ENCODE data around the gene GLB1L2. TPM values are rescaled to one million over a fixed set of nuclear protein-coding genes. Genes with fewer than 3 reads are reported as not detected.

The GLB1L2 gene
- total RNA-seq, 5 donors from 2014 or later (not counting 1 experiment from before 2014, with no cell fraction given) = 1.4 to 3.6 (median 2.3) TPM

GRCh38 chr11:134373591-134374052 is 41.8 kb downstream of the GLB1L2 start:
- Histone ChIP-seq H3K27ac (ENCODE audit: low read length) (no peak overlapping the region), H3K9me3 (no peaks in the 10 kb centered on the region), H3K4me3 (ENCODE audit: control insufficient read depth in 1 of 2, extremely low read depth in 1 of 2, low read length in 1 of 2) (no peak overlapping the region), H3K27me3 (replicated peaks in 1 of 2; ENCODE audit: control insufficient read depth in 2 of 2, extremely low read depth in 1 of 2, insufficient read depth in 2 of 2, low read length in 1 of 2) (peaks cover 0 to 7% of the 10 kb centered on the region in 2 experiments), H3K36me3 (ENCODE audit: control insufficient read depth in 2 of 2, extremely low read depth in 1 of 2, insufficient read depth in 1 of 2, low read length in 1 of 2) (no peaks in the 10 kb centered on the region), H3K4me1 (ENCODE audit: control insufficient read depth in 1 of 2, extremely low read depth in 1 of 2, insufficient read depth in 2 of 2, low read length in 2 of 2) (no peaks in the 10 kb centered on the region)
- ChIA-PET POLR2A (no interaction called here), CTCF (no interaction called here)
- Mint-ChIP-seq H3K4me3 (no peak overlapping the region), H3K4me1 (no peaks in the 10 kb centered on the region), H3K36me3 (no peaks in the 10 kb centered on the region), H3K27me3 (no peaks in the 10 kb centered on the region), H3K27ac (no peak overlapping the region), H3K9me3 (no peaks in the 10 kb centered on the region)
- 85% methylated on average over 11 of the region's 14 CpGs for WGBS (ENCODE audit: insufficient coverage)
- no peak for ATAC-seq (replicated peaks in 1 of 4)
- DNase-seq = no peak

DNA sequence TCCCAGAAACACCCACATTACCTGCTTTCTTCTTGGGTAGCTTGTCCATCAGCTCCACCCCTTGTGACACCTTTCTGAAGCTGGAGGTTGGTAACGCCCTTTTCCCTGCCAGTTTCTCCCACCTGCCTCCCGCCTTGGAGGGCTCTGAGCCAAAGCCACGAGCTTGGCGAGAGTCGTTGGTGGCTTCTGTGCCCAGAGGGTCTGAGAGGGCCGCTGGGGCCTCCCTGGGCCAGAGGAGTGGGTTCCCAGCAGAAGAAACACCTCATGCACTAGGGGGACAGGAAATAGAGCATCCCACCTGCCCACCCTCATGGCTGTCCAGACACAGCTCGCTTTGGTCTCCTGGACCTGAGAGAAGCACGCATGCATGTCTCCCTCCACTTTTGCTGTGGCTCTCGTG is 42.4 kb downstream of the GLB1L2 start:
- ATAC-seq (replicated peaks in 1 of 4) = no peak
- H3K4me1 ChIP-seq (ENCODE audit: control insufficient read depth in 1 of 2, extremely low read depth in 1 of 2, insufficient read depth in 2 of 2, low read length in 2 of 2) = no peaks in the 10 kb centered on the region
- H3K27me3 ChIP-seq (replicated peaks in 1 of 2; ENCODE audit: control insufficient read depth in 2 of 2, extremely low read depth in 1 of 2, insufficient read depth in 2 of 2, low read length in 1 of 2) = peaks cover 0 to 7% of the 10 kb centered on the region in 2 experiments
- H3K36me3 Mint-ChIP-seq = no peaks in the 10 kb centered on the region
- no peak overlapping the region for H3K4me3 Mint-ChIP-seq
- POLR2A ChIA-PET = no interaction called here
- H3K27ac Mint-ChIP-seq = no peak overlapping the region
- no peak for DNase-seq
- no peaks in the 10 kb centered on the region for H3K9me3 Mint-ChIP-seq
- 70% methylated on average over 6 of the region's 9 CpGs for WGBS (ENCODE audit: insufficient coverage)
- CTCF ChIA-PET = no interaction called here
- no peaks in the 10 kb centered on the region for H3K36me3 ChIP-seq (ENCODE audit: control insufficient read depth in 2 of 2, extremely low read depth in 1 of 2, insufficient read depth in 1 of 2, low read length in 1 of 2)
- no peak overlapping the region for H3K4me3 ChIP-seq (ENCODE audit: control insufficient read depth in 1 of 2, extremely low read depth in 1 of 2, low read length in 1 of 2)
- H3K27ac ChIP-seq (ENCODE audit: low read length) = no peak overlapping the region
- H3K4me1 Mint-ChIP-seq = no peaks in the 10 kb centered on the region
- H3K9me3 ChIP-seq = no peaks in the 10 kb centered on the region
- no peaks in the 10 kb centered on the region for H3K27me3 Mint-ChIP-seq

- DNase-seq (no peak), ATAC-seq (replicated peaks in 1 of 4) (no peak)
- H3K36me3 Mint-ChIP-seq = no peaks in the 10 kb centered on the region
- H3K36me3 ChIP-seq (ENCODE audit: control insufficient read depth in 2 of 2, extremely low read depth in 1 of 2, insufficient read depth in 1 of 2, low read length in 1 of 2) = no peaks in the 10 kb centered on the region
- no peak overlapping the region for H3K4me3 ChIP-seq (ENCODE audit: control insufficient read depth in 1 of 2, extremely low read depth in 1 of 2, low read length in 1 of 2)
- ChIA-PET POLR2A (no interaction called here), CTCF (no interaction called here)
- WGBS (ENCODE audit: insufficient coverage) = 86% methylated on average over 12 of the region's 16 CpGs
- no peak overlapping the region for H3K27ac ChIP-seq (ENCODE audit: low read length)
- no peak overlapping the region for H3K27ac Mint-ChIP-seq
- no peak overlapping the region for H3K4me3 Mint-ChIP-seq
- H3K4me1 ChIP-seq (ENCODE audit: control insufficient read depth in 1 of 2, extremely low read depth in 1 of 2, insufficient read depth in 2 of 2, low read length in 2 of 2) = no peaks in the 10 kb centered on the region
- H3K27me3 Mint-ChIP-seq = peaks cover 0 to 2% of the 10 kb centered on the region in 2 donors
- no peaks in the 10 kb centered on the region for H3K4me1 Mint-ChIP-seq
- H3K9me3 Mint-ChIP-seq = no peaks in the 10 kb centered on the region
- peaks cover 0 to 12% of the 10 kb centered on the region in 2 experiments for H3K27me3 ChIP-seq (replicated peaks in 1 of 2; ENCODE audit: control insufficient read depth in 2 of 2, extremely low read depth in 1 of 2, insufficient read depth in 2 of 2, low read length in 1 of 2)
- H3K9me3 ChIP-seq = no peaks in the 10 kb centered on the region
Observed at GRCh38 chr11:134374891-134375550, 43.2 kb downstream of the GLB1L2 start.

- POLR2A ChIA-PET = no interaction called here
- 67% methylated on average over 10 of the region's 18 CpGs for WGBS (ENCODE audit: insufficient coverage)
- Histone ChIP-seq H3K27me3 (replicated peaks in 1 of 2; ENCODE audit: control insufficient read depth in 2 of 2, extremely low read depth in 1 of 2, insufficient read depth in 2 of 2, low read length in 1 of 2) (peaks cover 0 to 15% of the 10 kb centered on the region in 2 experiments), H3K9me3 (no peaks in the 10 kb centered on the region), H3K36me3 (ENCODE audit: control insufficient read depth in 2 of 2, extremely low read depth in 1 of 2, insufficient read depth in 1 of 2, low read length in 1 of 2) (no peaks in the 10 kb centered on the region), H3K4me1 (ENCODE audit: control insufficient read depth in 1 of 2, extremely low read depth in 1 of 2, insufficient read depth in 2 of 2, low read length in 2 of 2) (no peaks in the 10 kb centered on the region), H3K4me3 (ENCODE audit: control insufficient read depth in 1 of 2, extremely low read depth in 1 of 2, low read length in 1 of 2) (no peak overlapping the region), H3K27ac (ENCODE audit: low read length) (no peak overlapping the region)
- ATAC-seq (replicated peaks in 1 of 4) (no peak), DNase-seq (no peak)
- Mint-ChIP-seq H3K4me1 (no peaks in the 10 kb centered on the region), H3K9me3 (no peaks in the 10 kb centered on the region), H3K36me3 (no peaks in the 10 kb centered on the region), H3K4me3 (no peak overlapping the region), H3K27ac (no peak overlapping the region), H3K27me3 (peaks cover 0 to 4% of the 10 kb centered on the region in 2 donors)
- CTCF ChIA-PET = no interaction called here
Observed at GRCh38 chr11:134376150-134376921, 44.5 kb downstream of the GLB1L2 start.

- H3K27me3 ChIP-seq (replicated peaks in 1 of 2; ENCODE audit: control insufficient read depth in 2 of 2, extremely low read depth in 1 of 2, insufficient read depth in 2 of 2, low read length in 1 of 2) = peaks cover 0 to 23% of the 10 kb centered on the region in 2 experiments
- ATAC-seq (replicated peaks in 1 of 4) = no peak
- no peak for DNase-seq
- no peaks in the 10 kb centered on the region for H3K9me3 Mint-ChIP-seq
- H3K4me1 ChIP-seq (ENCODE audit: control insufficient read depth in 1 of 2, extremely low read depth in 1 of 2, insufficient read depth in 2 of 2, low read length in 2 of 2) = no peaks in the 10 kb centered on the region
- no peaks in the 10 kb centered on the region for H3K4me1 Mint-ChIP-seq
- peaks cover 0 to 7% of the 10 kb centered on the region in 2 donors for H3K27me3 Mint-ChIP-seq
- ChIA-PET POLR2A (no interaction called here), CTCF (no interaction called here)
- H3K4me3 ChIP-seq (ENCODE audit: control insufficient read depth in 1 of 2, extremely low read depth in 1 of 2, low read length in 1 of 2) = no peak overlapping the region
- H3K4me3 Mint-ChIP-seq = no peak overlapping the region
- H3K36me3 ChIP-seq (ENCODE audit: control insufficient read depth in 2 of 2, extremely low read depth in 1 of 2, insufficient read depth in 1 of 2, low read length in 1 of 2) = no peaks in the 10 kb centered on the region
- WGBS (ENCODE audit: insufficient coverage) = 97% methylated on average over 6 of the region's 14 CpGs
- no peak overlapping the region for H3K27ac ChIP-seq (ENCODE audit: low read length)
- no peak overlapping the region for H3K27ac Mint-ChIP-seq
- H3K36me3 Mint-ChIP-seq = no peaks in the 10 kb centered on the region
- no peaks in the 10 kb centered on the region for H3K9me3 ChIP-seq
Observed at GRCh38 chr11:134377876-134378275, 46.1 kb downstream of the GLB1L2 start.

- no peak overlapping the region for H3K27ac Mint-ChIP-seq
- no peak for ATAC-seq (replicated peaks in 1 of 4)
- ChIA-PET POLR2A (no interaction called here), CTCF (no interaction called here)
- H3K27me3 Mint-ChIP-seq = peaks cover 0 to 9% of the 10 kb centered on the region in 2 donors
- Histone ChIP-seq H3K27ac (ENCODE audit: low read length) (no peak overlapping the region), H3K4me3 (ENCODE audit: control insufficient read depth in 1 of 2, extremely low read depth in 1 of 2, low read length in 1 of 2) (no peak overlapping the region), H3K27me3 (replicated peaks in 1 of 2; ENCODE audit: control insufficient read depth in 2 of 2, extremely low read depth in 1 of 2, insufficient read depth in 2 of 2, low read length in 1 of 2) (peaks cover 0 to 31% of the 10 kb centered on the region in 2 experiments), H3K4me1 (ENCODE audit: control insufficient read depth in 1 of 2, extremely low read depth in 1 of 2, insufficient read depth in 2 of 2, low read length in 2 of 2) (no peaks in the 10 kb centered on the region), H3K9me3 (no peaks in the 10 kb centered on the region), H3K36me3 (ENCODE audit: control insufficient read depth in 2 of 2, extremely low read depth in 1 of 2, insufficient read depth in 1 of 2, low read length in 1 of 2) (no peaks in the 10 kb centered on the region)
- no peaks in the 10 kb centered on the region for H3K4me1 Mint-ChIP-seq
- no peak overlapping the region for H3K4me3 Mint-ChIP-seq
- H3K36me3 Mint-ChIP-seq = no peaks in the 10 kb centered on the region
- no peak for DNase-seq
- WGBS (ENCODE audit: insufficient coverage) = no CpG with 5 or more reads among the region's 2 CpGs
- no peaks in the 10 kb centered on the region for H3K9me3 Mint-ChIP-seq
Observed at GRCh38 chr11:134379241-134379640, 47.5 kb downstream of the GLB1L2 start.

Measured in T-cell (primary cell).